HT1080 (cell line): Measurements from ENCODE around the gene ADIPOR2. TPM values are rescaled to one million over a fixed set of nuclear protein-coding genes. Genes with fewer than 3 reads are reported as not detected.

Source experiments
- DNase-seq: peaks from one replicate; pipeline ENCODE4 v3.0.0-alpha.2; 2015; ENCODE audit warnings: low read depth
- polyA plus RNA-seq, 2 experiments: library from polyadenylated mRNA; depleted of rRNA; stranded (reverse); fragments of >200 nt; gene quantifications; 2 replicates each; pipeline ENCODE4 v1.2.3, GENCODE V29; 2015
- total RNA-seq: library from RNA; depleted of rRNA; stranded (reverse); fragments of >200 nt; shearing (Covaris generic); gene quantifications from 2 replicates; pipeline ENCODE4 v1.2.3, GENCODE V29; 2014; rRNA removed

ADIPOR2 gene
- total RNA-seq = 34.5 and 42.7 TPM in 2 replicates
- 44.4 and 48.7 TPM in 2 replicates for polyA plus RNA-seq (2015; cell fraction: cytosol; rRNA removed)
- polyA plus RNA-seq (2015; cell fraction: nucleus; rRNA removed) = 29.0 and 30.4 TPM in 2 replicates

- DNase-seq = peak; percentile 95
Measured at GRCh38 chr12:1690578-1691122, at the start of gene ADIPOR2. Gene ADIPOR2 (plus strand): TSS chr12:1691070. CDS start chr12:1754344, 63,274 bp downstream.

- DNase-seq = no peak
Measured at GRCh38 chr12:1642513-1642912, 48.4 kb upstream of the ADIPOR2 start.

- no peak for DNase-seq
Measured at GRCh38 chr12:1643043-1643442, 47.8 kb upstream of the ADIPOR2 start.

DNA sequence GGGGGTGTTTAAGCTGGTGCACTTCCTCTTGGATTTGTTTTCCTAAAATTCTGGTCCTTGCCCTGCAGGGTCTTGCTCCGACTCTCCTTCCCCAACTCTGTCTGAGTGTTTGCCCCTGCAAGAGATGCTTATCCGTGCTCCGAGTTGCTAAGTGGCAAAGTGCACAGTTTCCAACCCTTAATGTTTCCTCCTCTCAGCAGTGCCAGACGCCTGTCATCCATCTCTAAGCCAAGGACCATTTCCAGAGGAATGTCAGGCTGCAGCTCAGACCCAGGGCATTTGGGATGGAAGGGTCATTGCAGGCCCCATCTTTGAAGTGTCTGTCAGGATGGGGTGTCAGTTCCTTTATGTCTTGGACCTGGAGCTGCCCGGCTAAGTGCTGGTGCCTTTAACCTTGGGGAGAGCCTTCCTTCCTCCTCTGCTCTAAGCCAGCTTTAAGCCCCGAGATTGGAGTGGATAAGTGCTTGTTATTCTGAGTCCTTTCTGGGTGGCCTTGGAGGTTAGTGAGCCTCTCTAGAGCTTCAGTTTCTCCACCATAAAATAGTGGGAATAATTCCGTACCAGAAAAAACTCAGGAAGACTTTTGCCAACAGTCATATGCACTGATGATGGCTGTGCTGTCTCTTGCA, 46.9 kb upstream of the ADIPOR2 start:
- DNase-seq = no peak

GRCh38 chr12:1644534-1645438, 46.1 kb upstream of the ADIPOR2 start:
- DNase-seq = no peak

- DNase-seq = no peak
Measured at GRCh38 chr12:1645819-1646218, 45.1 kb upstream of the ADIPOR2 start.

DNA sequence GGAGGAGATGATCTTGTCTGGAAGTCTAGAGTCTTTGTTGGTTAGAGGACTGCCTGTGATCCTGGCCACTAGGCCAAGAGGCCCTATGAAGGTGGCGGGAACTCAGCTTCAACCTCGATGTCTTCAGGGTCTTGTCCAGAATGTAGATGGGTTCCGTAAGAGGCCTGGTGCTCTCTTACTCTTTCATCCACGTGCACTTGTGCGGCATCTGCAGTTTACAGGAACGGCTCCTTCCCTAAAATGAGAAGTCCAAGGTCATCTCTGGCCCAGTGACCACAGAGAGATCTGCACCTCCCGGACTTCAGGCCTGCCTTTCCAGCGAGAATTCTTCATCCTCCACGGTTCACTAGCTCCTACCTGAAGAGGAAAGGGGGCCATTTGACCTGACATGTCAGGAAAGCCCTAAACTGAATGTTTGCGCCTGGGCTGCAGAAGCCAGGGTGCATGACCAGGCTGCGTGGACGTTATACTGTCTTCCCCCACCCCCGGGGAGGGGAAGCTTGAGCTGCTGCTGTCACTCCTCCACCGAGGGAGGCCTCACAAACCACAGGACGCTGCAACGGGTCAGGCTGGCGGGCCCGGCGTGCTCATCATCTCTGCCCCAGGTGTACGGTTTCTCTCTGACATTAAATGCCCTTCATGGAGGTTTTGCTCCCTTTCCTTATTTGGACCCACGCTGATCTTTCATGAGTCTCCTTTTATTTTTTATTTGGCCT, 44.1 kb upstream of the ADIPOR2 start:
- DNase-seq = no peak

DNA sequence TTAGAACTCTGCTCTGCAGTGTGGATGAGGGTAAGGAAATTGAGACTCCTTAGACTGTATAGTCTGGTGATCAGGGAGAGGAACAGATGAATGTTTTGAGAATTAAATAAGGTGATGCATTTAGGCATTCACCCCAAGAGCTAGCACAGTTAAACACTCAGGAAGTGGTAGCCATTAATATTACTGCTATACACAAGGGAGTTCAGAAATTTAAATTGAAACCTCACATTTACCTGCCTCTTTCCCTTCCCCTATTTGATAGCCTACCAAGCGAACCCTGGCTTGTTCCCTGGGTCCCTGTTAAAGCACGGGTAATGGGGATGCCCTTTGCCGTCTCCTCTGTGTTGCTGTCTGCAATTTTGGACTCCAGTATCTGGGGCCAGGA, 43.6 kb upstream of the ADIPOR2 start:
- DNase-seq = no peak

- DNase-seq = no peak
Measured at GRCh38 chr12:1650260-1650977, 40.5 kb upstream of the ADIPOR2 start.

- no peak for DNase-seq
Measured at GRCh38 chr12:1650978-1651361, 39.9 kb upstream of the ADIPOR2 start.

DNA sequence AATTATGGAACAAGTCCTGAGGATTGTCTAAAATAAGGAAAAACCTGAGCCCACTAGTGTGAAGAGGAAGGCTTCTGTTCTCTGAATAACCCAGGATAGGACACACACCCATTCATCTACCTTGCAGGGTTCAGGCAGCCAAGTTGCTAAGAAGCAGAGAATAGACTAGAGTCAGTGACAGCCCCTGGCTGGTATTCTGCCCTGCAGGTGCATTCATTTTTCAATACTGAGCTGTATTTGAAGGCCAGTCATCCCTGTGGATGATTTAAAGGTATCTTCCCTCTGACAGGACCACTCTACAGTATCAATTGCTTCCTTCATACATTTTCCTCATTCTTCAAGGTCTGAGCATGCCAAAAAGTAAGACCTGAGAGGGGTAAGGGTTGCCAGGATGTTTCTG, 38.9 kb upstream of the ADIPOR2 start:
- no peak for DNase-seq

GRCh38 chr12:1655225-1655788, 35.6 kb upstream of the ADIPOR2 start:
- DNase-seq = no peak

DNA sequence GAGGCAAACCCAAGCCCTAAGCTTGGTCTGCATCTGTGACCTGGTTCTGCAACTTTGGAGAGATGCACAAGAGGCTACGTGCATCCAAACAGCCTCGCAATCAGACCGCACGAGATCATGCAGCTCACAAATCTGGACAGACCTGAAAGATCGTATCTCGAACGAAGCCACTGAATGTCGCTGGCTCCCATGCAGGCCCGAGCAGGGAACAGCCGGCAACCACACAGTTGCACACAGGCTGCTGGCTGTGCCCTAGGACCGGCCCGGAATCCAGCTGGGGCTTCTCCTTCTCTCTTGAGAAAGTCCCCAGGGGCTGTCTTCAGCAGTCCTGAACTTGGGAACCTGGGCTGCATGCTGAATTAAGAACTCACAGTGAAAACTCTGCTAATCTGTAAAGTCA, 34.0 kb upstream of the ADIPOR2 start:
- DNase-seq = no peak

GRCh38 chr12:1657688-1658087, 33.2 kb upstream of the ADIPOR2 start:
- peak; percentile 24 for DNase-seq

- DNase-seq = no peak
Measured at GRCh38 chr12:1660304-1661187, 30.3 kb upstream of the ADIPOR2 start.

DNA sequence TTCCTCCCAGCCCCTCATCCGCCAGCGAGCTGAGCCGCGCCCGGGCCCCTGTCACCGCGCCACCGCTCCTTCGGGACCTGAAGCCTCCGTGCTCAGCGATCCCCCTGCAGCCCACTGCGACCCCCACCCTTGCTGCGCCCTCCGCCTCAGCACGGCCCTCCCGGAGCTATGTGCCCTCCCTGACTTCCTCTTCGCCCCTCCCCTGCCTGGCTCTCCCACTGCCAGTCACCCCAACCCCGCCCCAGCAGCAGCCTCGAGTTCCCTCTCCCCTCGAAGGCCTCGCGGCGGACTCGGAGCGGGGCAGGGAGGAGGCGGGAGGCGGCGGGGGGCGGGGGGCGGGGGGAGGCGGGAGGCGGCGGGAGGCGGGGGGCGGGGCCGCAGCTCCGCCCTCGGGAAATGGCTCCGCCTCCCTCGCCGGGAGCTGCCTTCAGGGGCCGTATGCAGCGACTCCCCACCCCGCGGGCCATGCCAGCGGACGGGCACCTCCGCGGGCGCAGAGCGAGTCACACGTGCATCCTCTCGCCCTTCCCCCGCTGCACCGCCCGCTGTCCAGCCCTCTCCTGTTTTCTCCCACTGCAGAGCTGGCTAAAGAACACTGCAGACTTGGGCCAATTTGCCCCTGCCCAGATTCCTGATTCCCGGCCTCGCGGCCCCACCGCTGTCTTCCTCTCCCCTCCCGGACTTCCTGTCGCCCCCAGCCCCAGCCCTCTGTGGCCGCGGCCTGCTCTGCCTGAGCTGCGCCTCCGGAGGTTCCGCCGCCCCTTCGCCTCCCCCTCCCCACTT, 29.1 kb upstream of the ADIPOR2 start:
- peak; percentile 97 for DNase-seq

- no peak for DNase-seq
Measured at GRCh38 chr12:1662761-1663439, 28.0 kb upstream of the ADIPOR2 start.
